HFFc6 (cell line): Measurements from ENCODE around the gene DELE1. TPM values are rescaled to one million over a fixed set of nuclear protein-coding genes. Genes with fewer than 3 reads are reported as not detected.
A peak's percentile ranks its signal among the peaks of the same experiment; 100 is the strongest.

Experiments used
- DNase-seq: peaks from one replicate; pipeline ENCODE4 v3.0.0-alpha.2; 2018
- H3K27ac Mint-ChIP-seq: 2 replicates; pipeline ENCODE4 v1.8.0; 2020; ENCODE audit warnings: mild to moderate bottlenecking, mixed read lengths
- H3K27me3 Mint-ChIP-seq: 2 replicates; pipeline ENCODE4 v1.8.0; 2021; ENCODE audit warnings: mild to moderate bottlenecking, moderate library complexity, mixed read lengths; ENCODE audit not compliant: insufficient read depth
- H3K36me3 Mint-ChIP-seq: 2 replicates; pipeline ENCODE4 v1.8.0; 2021; ENCODE audit warnings: low read depth, mixed read lengths
- H3K4me1 Mint-ChIP-seq: 2 replicates; pipeline ENCODE4 v1.8.0; 2020; ENCODE audit warnings: low read depth, mixed read lengths
- H3K4me3 Mint-ChIP-seq: 2 replicates; pipeline ENCODE4 v1.8.0; 2020; ENCODE audit warnings: mild to moderate bottlenecking, moderate library complexity, mixed read lengths
- H3K9me3 Mint-ChIP-seq: 2 replicates; pipeline ENCODE4 v1.8.0; 2020; ENCODE audit warnings: mild to moderate bottlenecking, mixed read lengths
- total RNA-seq, 6 experiments: library from RNA; stranded (reverse); fragmentation: NEBNext Ultra II Directional; extraction: Animal tissue kit (Norgen Biotek cat#: 25700); gene quantifications; 2 replicates in 1 of 6; 3 replicates in 5 of 6; pipeline ENCODE4 v1.2.3, GENCODE V29; 2021
- TF ChIP-seq, protein P1 (sequence below): fragments of 200-600 bp; sonication (generic); IDR thresholded peaks from 2 replicates; pipeline ENCODE4 v1.5.0; 2021; ENCODE audit warnings: antibody characterized with exemption, mild to moderate bottlenecking

DELE1 gene
- total RNA-seq, 6 experiments from 2014 or later, result 44.4 to 54.2 (median 46.7) TPM

DNA sequence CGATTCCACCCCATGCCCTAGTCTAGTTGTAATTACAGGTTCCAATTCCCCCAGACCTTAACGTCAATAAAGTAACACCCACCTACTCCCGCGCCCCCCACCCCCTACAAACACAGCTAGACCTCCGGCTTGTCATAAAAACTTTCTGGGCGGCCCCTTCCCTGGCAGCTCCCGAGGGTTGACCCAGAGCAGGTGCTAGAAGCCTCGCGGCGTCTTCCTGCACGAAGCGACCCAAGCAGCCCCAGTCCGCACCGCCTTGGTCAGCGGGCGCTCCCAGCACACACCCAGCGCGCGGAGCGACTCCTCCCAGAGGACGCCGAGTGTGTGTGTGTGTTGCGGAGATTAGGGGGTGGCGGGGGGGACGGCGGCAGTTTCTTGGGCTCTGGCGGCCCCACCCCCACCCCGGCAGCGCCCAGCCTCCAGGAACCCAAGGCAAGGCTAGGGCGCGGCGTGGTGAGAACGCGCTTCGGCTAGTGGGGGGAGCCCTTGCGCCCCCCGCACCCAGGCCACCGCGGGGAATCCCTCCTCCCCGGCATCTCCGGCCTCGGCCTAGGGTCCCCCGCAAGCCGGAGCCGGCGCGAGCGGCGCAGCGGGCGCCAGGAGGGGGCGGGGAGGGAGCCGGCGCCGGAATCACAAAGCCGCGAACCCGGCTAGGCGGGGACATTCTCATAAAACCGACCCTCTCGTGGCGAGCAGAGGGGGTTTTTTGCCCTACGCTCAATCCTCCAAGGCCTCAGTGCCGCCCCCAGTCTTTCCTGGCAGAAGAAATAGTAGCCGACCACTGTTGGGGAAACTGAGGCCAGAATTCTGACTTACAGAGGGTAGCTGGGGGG is 47.7 kb upstream of the DELE1 start:
- DNase-seq, result no peak
- TF ChIP-seq, protein P1, sequence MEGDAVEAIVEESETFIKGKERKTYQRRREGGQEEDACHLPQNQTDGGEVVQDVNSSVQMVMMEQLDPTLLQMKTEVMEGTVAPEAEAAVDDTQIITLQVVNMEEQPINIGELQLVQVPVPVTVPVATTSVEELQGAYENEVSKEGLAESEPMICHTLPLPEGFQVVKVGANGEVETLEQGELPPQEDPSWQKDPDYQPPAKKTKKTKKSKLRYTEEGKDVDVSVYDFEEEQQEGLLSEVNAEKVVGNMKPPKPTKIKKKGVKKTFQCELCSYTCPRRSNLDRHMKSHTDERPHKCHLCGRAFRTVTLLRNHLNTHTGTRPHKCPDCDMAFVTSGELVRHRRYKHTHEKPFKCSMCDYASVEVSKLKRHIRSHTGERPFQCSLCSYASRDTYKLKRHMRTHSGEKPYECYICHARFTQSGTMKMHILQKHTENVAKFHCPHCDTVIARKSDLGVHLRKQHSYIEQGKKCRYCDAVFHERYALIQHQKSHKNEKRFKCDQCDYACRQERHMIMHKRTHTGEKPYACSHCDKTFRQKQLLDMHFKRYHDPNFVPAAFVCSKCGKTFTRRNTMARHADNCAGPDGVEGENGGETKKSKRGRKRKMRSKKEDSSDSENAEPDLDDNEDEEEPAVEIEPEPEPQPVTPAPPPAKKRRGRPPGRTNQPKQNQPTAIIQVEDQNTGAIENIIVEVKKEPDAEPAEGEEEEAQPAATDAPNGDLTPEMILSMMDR, result no peak
- no peaks in the 10 kb centered on the region for H3K9me3 Mint-ChIP-seq
- no peak overlapping the region for H3K4me3 Mint-ChIP-seq
- peaks cover 18% of the 10 kb centered on the region for H3K4me1 Mint-ChIP-seq
- H3K27ac Mint-ChIP-seq, result no peak overlapping the region
- no peaks in the 10 kb centered on the region for H3K36me3 Mint-ChIP-seq
- H3K27me3 Mint-ChIP-seq, result peaks cover 56% of the 10 kb centered on the region

DNA sequence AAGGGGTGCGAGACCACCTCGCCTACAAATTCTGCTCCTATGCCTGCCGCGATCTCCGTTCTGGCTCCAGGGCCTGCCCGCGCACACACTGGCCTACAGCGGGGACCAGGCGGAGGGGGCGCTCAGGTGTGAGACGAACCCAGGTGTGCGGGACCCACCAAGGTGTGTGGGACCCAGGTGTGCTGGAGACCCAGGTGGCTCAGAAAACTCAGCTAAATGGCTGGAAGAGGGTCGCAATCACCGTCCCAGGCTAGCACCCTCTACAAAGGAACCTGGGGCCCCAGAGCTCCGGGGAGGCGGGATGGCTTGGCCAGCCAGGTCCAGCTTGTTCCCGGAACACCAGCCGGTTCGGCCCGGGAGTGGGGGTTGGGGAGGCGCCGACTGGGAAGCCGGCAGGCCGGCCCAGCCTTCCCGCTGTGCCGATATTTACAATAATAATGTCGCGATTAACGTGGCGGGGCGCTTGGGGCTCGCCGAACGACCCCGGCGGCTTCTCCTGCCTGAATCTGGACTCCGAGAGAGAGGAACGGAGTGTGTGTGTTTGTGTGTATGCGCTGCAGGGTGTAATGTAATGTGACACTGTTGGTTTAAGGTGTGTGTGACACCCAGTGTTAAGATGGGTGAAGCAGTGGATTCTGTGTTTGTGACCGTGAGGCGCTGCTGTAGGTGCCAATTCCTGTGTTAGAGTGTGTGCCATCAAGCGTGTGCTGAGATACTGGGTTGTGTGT is 46.9 kb upstream of the DELE1 start:
- Mint-ChIP-seq H3K36me3 (no peaks in the 10 kb centered on the region), H3K27me3 (peaks cover 54% of the 10 kb centered on the region), H3K4me1 (peaks cover 18% of the 10 kb centered on the region), H3K27ac (no peak overlapping the region), H3K9me3 (no peaks in the 10 kb centered on the region), H3K4me3 (no peak overlapping the region)
- TF ChIP-seq, protein P1, result no peak
- DNase-seq, result no peak

DNA sequence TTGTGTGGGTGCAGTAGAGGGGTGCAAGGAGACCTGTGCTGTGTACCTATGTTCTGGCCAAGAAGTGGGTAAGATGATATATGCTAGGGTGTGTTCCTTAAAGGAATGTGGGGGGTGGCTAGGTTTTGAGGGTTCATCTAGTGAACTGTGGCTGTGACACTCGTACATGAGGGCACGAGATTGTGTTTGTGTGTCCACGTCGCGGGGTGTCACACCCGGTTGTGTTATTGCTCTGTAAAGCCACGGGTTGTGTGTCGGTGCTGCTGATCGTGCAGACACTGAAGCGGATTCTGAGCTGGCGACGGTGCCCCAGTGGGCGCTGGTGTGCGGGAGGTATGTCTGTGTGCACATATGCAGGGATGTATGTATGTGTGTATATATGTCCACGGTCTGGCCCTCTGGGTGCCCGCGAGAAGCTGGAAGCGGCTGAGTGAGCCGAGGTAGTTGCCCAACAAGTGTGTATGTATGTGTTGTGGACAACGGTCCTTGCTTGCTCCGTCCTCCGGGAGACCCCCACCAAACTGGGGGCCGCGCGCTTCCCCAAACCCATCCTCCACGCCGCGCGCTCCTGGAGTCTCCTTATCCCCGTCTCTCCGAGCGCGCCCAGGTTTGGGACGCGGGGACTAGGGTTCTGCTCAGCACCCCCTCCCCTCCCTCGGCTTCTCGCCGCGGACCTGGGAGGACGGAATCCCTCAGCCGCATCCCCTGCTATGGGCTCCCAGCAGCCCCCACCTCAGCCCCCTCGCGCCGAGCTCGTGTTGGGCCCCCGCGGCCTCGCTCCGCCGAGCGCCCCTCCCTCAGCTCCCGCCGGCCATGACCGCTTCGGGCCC is 46.1 kb upstream of the DELE1 start:
- no peak for DNase-seq
- Mint-ChIP-seq H3K36me3 (no peaks in the 10 kb centered on the region), H3K27me3 (peaks cover 56% of the 10 kb centered on the region), H3K4me3 (peak overlapping the region; percentile 69), H3K27ac (no peak overlapping the region), H3K4me1 (peaks cover 18% of the 10 kb centered on the region), H3K9me3 (no peaks in the 10 kb centered on the region)
- TF ChIP-seq, protein P1, result no peak

DNA sequence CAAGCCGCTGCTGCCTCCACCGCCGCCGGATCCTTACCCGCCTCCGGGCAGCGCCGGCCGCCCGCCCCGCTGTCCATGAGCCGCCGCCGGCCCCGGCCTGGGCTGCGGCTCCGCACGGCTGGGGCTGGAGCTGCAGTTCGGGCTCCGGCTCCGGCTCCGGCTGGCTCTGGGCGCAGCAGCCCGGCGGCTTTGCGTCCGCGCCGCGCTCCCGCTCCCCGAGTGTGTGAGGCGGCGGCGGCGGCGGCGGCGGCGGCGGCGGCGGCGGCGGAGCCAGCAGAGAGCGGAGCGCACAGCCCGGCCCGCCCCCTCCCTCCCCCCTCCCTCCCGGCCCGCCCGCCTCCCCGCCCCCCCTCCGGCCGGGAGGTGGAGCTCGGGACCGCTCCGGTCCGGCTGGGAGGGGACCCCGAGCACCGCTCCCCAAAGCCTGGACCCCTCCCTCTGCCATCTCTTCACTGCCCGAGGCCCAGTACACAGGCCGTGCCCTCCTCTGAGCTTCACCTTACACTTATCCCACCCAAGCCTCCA is 45.4 kb upstream of the DELE1 start, which contains the start of gene PCDH1:
Gene PCDH1, minus strand, starts transcription at position 225 of the 525 bp plus-strand sequence. Its CDS starts 148 bp downstream, at position 77.
- H3K27ac Mint-ChIP-seq, result no peak within 1 kb of the TSS
- peaks cover 53% of the 10 kb centered on the region for H3K27me3 Mint-ChIP-seq
- TF ChIP-seq, protein P1, result no peak
- no peaks in the 10 kb centered on the region for H3K9me3 Mint-ChIP-seq
- DNase-seq, result no peak
- H3K36me3 Mint-ChIP-seq, result no peaks in the 10 kb centered on the region
- H3K4me3 Mint-ChIP-seq, result peak within 1 kb of the TSS; percentile 75
- H3K4me1 Mint-ChIP-seq, result peaks cover 18% of the 10 kb centered on the region
